ENCODE measurements around the gene ANAPC16.

ANAPC16 gene

GRCh38 chr10:72260976-72261783, 45.4 kb downstream of the ANAPC16 start:
- DNase-seq (ENCODE audit: low read depth, low spot score) = no peak
- CTCF ChIA-PET = interaction anchor here (0.7 to 2.7 kb wide), 6 partner anchors 9 to 213 kb away, joined by 3 to 10 read pairs (median 4); no protein-coding TSS in a partner anchor
- POLR2A ChIA-PET = interaction anchor here (0.6 to 4.8 kb wide), 3 partner anchors 13 to 172 kb away, joined by 4 to 89 read pairs (median 4); partner anchors contain the start of gene DDIT4
- TF ChIP-seq CTCF (IDR thresholded peaks at IDR 0.05; ENCODE audit: insufficient read depth, low read length, missing control alignments) = peak; percentile 19
- H3K4me3 ChIP-seq (ENCODE audit: low read depth, low read length) = peak overlapping the region; percentile 52

GRCh38 chr10:72261784-72262404, 46.1 kb downstream of the ANAPC16 start:
- CTCF ChIA-PET = no interaction called here

GRCh38 chr10:72263613-72264241, 47.9 kb downstream of the ANAPC16 start:
- H3K4me3 ChIP-seq (ENCODE audit: low read depth, low read length) = no peak overlapping the region
- ChIA-PET POLR2A (interaction anchor here (0.6 kb wide), 1 partner anchor 10 kb away, joined by 3 read pairs; the partner anchor contains the start of gene DDIT4), CTCF (interaction anchor here (0.7 to 1.1 kb wide), 2 partner anchors 10 to 19 kb away, joined by 3 read pairs; partner anchors contain the start of gene DDIT4)
- no peak for TF ChIP-seq CTCF (IDR thresholded peaks at IDR 0.05; ENCODE audit: insufficient read depth, low read length, missing control alignments)
- no peak for DNase-seq (ENCODE audit: low read depth, low spot score)

More at GRCh38 chr10:72261784-72262404, 46.1 kb downstream of the ANAPC16 start:
- POLR2A ChIA-PET = interaction anchor here (0.7 to 4.8 kb wide), 2 partner anchors 12 kb away, joined by 5 to 89 read pairs; partner anchors contain the start of gene DDIT4
- no peak overlapping the region for H3K4me3 ChIP-seq (ENCODE audit: low read depth, low read length)
- no peak for DNase-seq (ENCODE audit: low read depth, low spot score)
- no peak for TF ChIP-seq CTCF (IDR thresholded peaks at IDR 0.05; ENCODE audit: insufficient read depth, low read length, missing control alignments)

- ChIA-PET CTCF (interaction anchor here (1.1 kb wide), 1 partner anchor 9 kb away, joined by 3 read pairs; the partner anchor contains the start of gene DDIT4), POLR2A (no interaction called here)
- no peak for DNase-seq (ENCODE audit: low read depth, low spot score)
- no peak overlapping the region for H3K4me3 ChIP-seq (ENCODE audit: low read depth, low read length)
- TF ChIP-seq CTCF (IDR thresholded peaks at IDR 0.05; ENCODE audit: insufficient read depth, low read length, missing control alignments) = no peak
These were observed 48.7 kb downstream of the ANAPC16 start for GRCh38 chr10:72264536-72264935.

- no peak for DNase-seq (ENCODE audit: low read depth, low spot score)
- CTCF ChIA-PET = interaction anchor here (1.2 kb wide), 1 partner anchor 72 kb away, joined by 4 read pairs; no protein-coding TSS in a partner anchor
- no peak for TF ChIP-seq CTCF (IDR thresholded peaks at IDR 0.05; ENCODE audit: insufficient read depth, low read length, missing control alignments)
- H3K4me3 ChIP-seq (ENCODE audit: low read depth, low read length) = no peak overlapping the region
- POLR2A ChIA-PET = interaction anchor here (1.1 kb wide), 1 partner anchor 11 kb away, joined by 4 read pairs; no protein-coding TSS in a partner anchor
These were observed 49.7 kb downstream of the ANAPC16 start for GRCh38 chr10:72265508-72265907.
